Gastrocnemius medialis (tissue), 4 donors: ENCODE results near the gene SNTG2. TPM values are rescaled to one million over a fixed set of nuclear protein-coding genes. Genes with fewer than 3 reads are reported as not detected.

ENCODE experiments used
- ATAC-seq, 2 donors: fragments of 150-250 bp; one replicate each; pipeline ENCODE4 v1.9.1; 2016
- DNase-seq, 2 donors: peaks; one replicate each; pipeline ENCODE4 v3.0.0-alpha.2; 2019
- H3K27ac ChIP-seq, 4 donors: fragments of 200-600 bp; sonication (generic); 1 replicate in 1 of 4; 2 replicates in 3 of 4; pipeline ENCODE4 v1.5.1; 2016 to 2018; ENCODE audit warnings: mild to moderate bottlenecking in 2 of 4, moderate library complexity in 1 of 4
- H3K27me3 ChIP-seq, 3 donors: fragments of 200-600 bp; sonication (generic) in 2 of 3; 1 replicate in 1 of 3; 2 replicates in 2 of 3; pipeline versions ENCODE4 v1.5.1 to v1.6.0; 2016 to 2019; ENCODE audit warnings: mild to moderate bottlenecking in 1 of 3, moderate library complexity in 1 of 3
- H3K36me3 ChIP-seq, 2 donors: fragments of 200-600 bp; sonication (generic) in 1 of 2; one replicate each; pipeline ENCODE4 v1.5.1; 2017 to 2018
- H3K4me1 ChIP-seq, 2 donors: fragments of 200-600 bp; sonication (generic) in 1 of 2; one replicate each; pipeline ENCODE4 v1.5.1; 2016 to 2017; ENCODE audit warnings: mild to moderate bottlenecking in 2 of 2
- H3K4me3 ChIP-seq, 4 donors: fragments of 200-600 bp; sonication (generic) in 3 of 4; 1 replicate in 1 of 4; 2 replicates in 3 of 4; pipeline ENCODE4 v1.5.1; 2016 to 2019; ENCODE audit warnings: mild to moderate bottlenecking in 2 of 4
- H3K9me3 ChIP-seq, 3 donors: fragments of 200-600 bp; sonication (generic) in 2 of 3; 1 replicate in 1 of 3; 2 replicates in 2 of 3; pipeline ENCODE4 v1.5.1; 2016 to 2019
- CTCF ChIP-seq, 5 experiments: fragments of 450-650 bp in 3 of 5; fragments of 200-600 bp in 2 of 5; sonication (generic) in 2 of 5; IDR thresholded peaks in 4 of 5; conservative IDR thresholded peaks in 1 of 5; 1 replicate in 4 of 5; 2 replicates in 1 of 5; pipeline ENCODE4 v1.5.1; 2016 to 2019; ENCODE audit warnings: antibody characterized with exemption in 5 of 5, mild to moderate bottlenecking in 3 of 5, moderate library complexity in 3 of 5
- POLR2A ChIP-seq, 2 donors: fragments of 450-650 bp; IDR thresholded peaks; one replicate each; pipeline ENCODE4 v1.6.1; 2017; ENCODE audit warnings: antibody characterized with exemption in 2 of 2, mild to moderate bottlenecking in 2 of 2, moderate library complexity in 2 of 2
- in situ Hi-C, 4 donors: fragments of 200-750 bp; cut with MboI; loops; one replicate each; pipeline versions ENCODE4 v1.15.0 to v1.8.0; 2017; ENCODE audit warnings: low sequenced_read_pairs in 4 of 4
- intact Hi-C: fragments of 100-400 bp; cut with DNase I; formaldehyde crosslinking; loops from one replicate; pipeline ENCODE4 v1.15.1; 2023; ENCODE audit warnings: low total_unique reads
- total RNA-seq, 4 donors: library from RNA; depleted of rRNA; stranded (reverse); fragments of >200 nt; gene quantifications; one replicate each; pipeline versions ENCODE4 v1.1.0 to v1.2.3, GENCODE V29; 2016

SNTG2 gene
- total RNA-seq, 4 donors from 2014 or later: 0.55 to 1.0 (median 0.92) TPM; not detected in 1

GRCh38 chr2:1002350-1002749, 51.7 kb downstream of the SNTG2 start:
- Histone ChIP-seq H3K36me3 (no peaks in the 10 kb centered on the region), H3K9me3 (no peaks in the 10 kb centered on the region), H3K4me1 (no peaks in the 10 kb centered on the region), H3K27me3 (no peaks in the 10 kb centered on the region), H3K4me3 (no peak overlapping the region), H3K27ac (no peak overlapping the region)
- DNase-seq (no peak), ATAC-seq (no peak)
- TF ChIP-seq POLR2A (IDR thresholded peaks at IDR 0.05): no peak
- in situ Hi-C loops (no loop called here), intact Hi-C loops (no loop called here)

- intact Hi-C loops: no loop called here
- no peaks in the 10 kb centered on the region for H3K27me3 ChIP-seq
- DNase-seq: no peak
- H3K9me3 ChIP-seq: no peaks in the 10 kb centered on the region
- in situ Hi-C loops: no loop called here
- no peaks in the 10 kb centered on the region for H3K4me1 ChIP-seq
- TF ChIP-seq CTCF (IDR thresholded peaks at IDR 0.05 in 4 of 5, conservative IDR thresholded peaks at IDR 0.05 in 1 of 5) (no peak), POLR2A (IDR thresholded peaks at IDR 0.05) (no peak)
- no peak overlapping the region for H3K27ac ChIP-seq
- H3K36me3 ChIP-seq: no peaks in the 10 kb centered on the region
- no peak overlapping the region for H3K4me3 ChIP-seq
- ATAC-seq: no peak
Measured at GRCh38 chr2:1004398-1004797, 53.7 kb downstream of the SNTG2 start.

- no peak for TF ChIP-seq CTCF (IDR thresholded peaks at IDR 0.05 in 4 of 5, conservative IDR thresholded peaks at IDR 0.05 in 1 of 5)
- TF ChIP-seq POLR2A (IDR thresholded peaks at IDR 0.05): no peak
- H3K27me3 ChIP-seq: peaks cover 0 to 6% (median 0%) of the 10 kb centered on the region in 3 donors
- DNase-seq: no peak
- ATAC-seq: no peak
- no peaks in the 10 kb centered on the region for H3K4me1 ChIP-seq
- H3K27ac ChIP-seq: no peak overlapping the region
- H3K9me3 ChIP-seq: no peaks in the 10 kb centered on the region
- H3K36me3 ChIP-seq: no peaks in the 10 kb centered on the region
- intact Hi-C loops: no loop called here
- in situ Hi-C loops: no loop called here
- no peak overlapping the region for H3K4me3 ChIP-seq
Measured at GRCh38 chr2:1010415-1010930, 59.8 kb downstream of the SNTG2 start.

GRCh38 chr2:1011006-1011405, 60.4 kb downstream of the SNTG2 start:
- Histone ChIP-seq H3K27ac (no peak overlapping the region), H3K4me1 (no peaks in the 10 kb centered on the region), H3K36me3 (no peaks in the 10 kb centered on the region), H3K9me3 (no peaks in the 10 kb centered on the region), H3K27me3 (peaks cover 0 to 6% (median 0%) of the 10 kb centered on the region in 3 donors), H3K4me3 (no peak overlapping the region)
- no peak for ATAC-seq
- in situ Hi-C loops (no loop called here), intact Hi-C loops (no loop called here)
- DNase-seq: no peak
- TF ChIP-seq CTCF (IDR thresholded peaks at IDR 0.05 in 4 of 5, conservative IDR thresholded peaks at IDR 0.05 in 1 of 5) (no peak), POLR2A (IDR thresholded peaks at IDR 0.05) (no peak)

GRCh38 chr2:1011985-1012384, 61.3 kb downstream of the SNTG2 start:
- Histone ChIP-seq H3K4me3 (no peak overlapping the region), H3K9me3 (no peaks in the 10 kb centered on the region), H3K4me1 (no peaks in the 10 kb centered on the region), H3K27me3 (peaks cover 0 to 6% (median 0%) of the 10 kb centered on the region in 3 donors), H3K27ac (no peak overlapping the region), H3K36me3 (no peaks in the 10 kb centered on the region)
- ATAC-seq (no peak), DNase-seq (no peak)
- in situ Hi-C loops: no loop called here
- no peak for TF ChIP-seq POLR2A (IDR thresholded peaks at IDR 0.05)
- TF ChIP-seq CTCF (IDR thresholded peaks at IDR 0.05 in 4 of 5, conservative IDR thresholded peaks at IDR 0.05 in 1 of 5): no peak
- intact Hi-C loops: no loop called here
